ENCODE measurements around the gene OBSL1. TPM values are rescaled to one million over a fixed set of nuclear protein-coding genes. Genes with fewer than 3 reads are reported as not detected.

Gene OBSL1
- total and polyA plus RNA-seq, 2 of the 4 experiments (the other 2 are of a cell fraction): 21.5 to 51.2 TPM

DNA sequence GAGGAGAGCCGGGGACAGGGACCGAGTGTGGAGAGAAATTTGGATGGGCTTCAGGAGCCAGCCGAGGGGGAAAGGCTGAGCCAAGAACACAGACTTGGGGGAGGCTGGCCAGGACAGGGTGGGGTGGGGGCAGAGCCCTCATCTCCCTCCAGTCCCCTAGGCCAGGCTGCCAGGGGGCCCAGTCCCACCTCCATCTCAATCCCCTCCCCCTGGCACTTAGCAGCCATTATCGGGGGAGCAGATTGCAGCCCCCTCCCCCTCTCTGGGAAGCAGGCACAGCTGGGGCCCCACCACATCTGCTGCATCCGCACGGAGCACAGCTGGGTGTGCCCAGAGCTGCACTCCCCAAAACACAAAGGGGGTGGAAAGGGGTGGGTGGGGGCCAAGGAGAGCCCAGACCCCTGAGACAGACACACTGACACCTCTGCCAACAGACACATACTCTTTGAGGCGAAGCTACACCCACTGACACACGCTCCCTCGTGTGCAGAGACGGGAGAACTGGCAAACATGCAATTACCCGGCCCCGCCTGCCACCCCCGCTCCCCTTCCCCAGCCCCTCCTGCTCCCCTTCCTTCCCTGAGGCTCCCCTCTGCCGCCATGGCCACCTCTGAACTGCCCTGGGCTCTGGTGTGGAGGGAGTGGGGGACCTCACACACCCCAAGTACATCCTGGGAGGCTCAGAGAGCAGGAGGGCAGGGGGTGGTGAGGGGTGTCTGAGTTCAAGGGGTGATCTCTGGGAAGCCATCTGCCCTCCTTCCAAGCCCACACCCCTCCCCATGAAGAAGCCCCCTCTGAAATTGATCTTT is 62.2 kb downstream of the OBSL1 start:
- Histone ChIP-seq H3K14ac (replicated peaks; ENCODE audit: low read depth, low read length) (no peak overlapping the region), H2BK5ac (ENCODE audit: low read depth, low read length, poor library complexity, severe bottlenecking) (no peak overlapping the region), H2BK120ac (ENCODE audit: low read depth, low read length) (no peak overlapping the region), H3K4ac (ENCODE audit: low read depth, low read length) (no peak overlapping the region), H3K79me1 (ENCODE audit: low read depth in 1 of 2, low read length in 2 of 2) (no peaks in the 10 kb centered on the region), H3K36me3 (ENCODE audit: control insufficient read depth, insufficient read depth, low read length) (peaks cover 29% of the 10 kb centered on the region), H3K27ac (ENCODE audit: insufficient read depth, low read length) (no peak overlapping the region), H2AK5ac (ENCODE audit: low read depth, low read length) (no peak overlapping the region), H2BK20ac (ENCODE audit: low read depth, low read length) (no peak overlapping the region), H4K8ac (ENCODE audit: low read depth in 2 of 2, low read length in 2 of 2) (no peak overlapping the region), H2AK9ac (replicated peaks; ENCODE audit: low read depth, low read length, poor library complexity) (peak overlapping the region; percentile 85), H3K23ac (ENCODE audit: low read depth, low read length) (no peak overlapping the region), H4K20me1 (ENCODE audit: insufficient read depth, low read length) (no peaks in the 10 kb centered on the region), H3K4me1 (ENCODE audit: control insufficient read depth, insufficient read depth, low read length) (peaks cover 5% of the 10 kb centered on the region; the same call in 1 of the 2 replicates), H4K5ac (ENCODE audit: low read depth, low read length) (no peak overlapping the region), H2BK15ac (ENCODE audit: low read depth, low read length) (no peak overlapping the region), H2AFZ (replicated peaks; ENCODE audit: low read length, poor library complexity) (peak overlapping the region; percentile 75), H4K91ac (ENCODE audit: insufficient read depth, low read depth, low read length) (no peak overlapping the region), H3K4me3 (ENCODE audit: insufficient read depth, low read depth, low read length) (no peak overlapping the region), H3K9me1 (ENCODE audit: insufficient read depth, low read length) (no peaks in the 10 kb centered on the region), H3K56ac (ENCODE audit: extremely low read depth, insufficient read depth, low read length) (no peak overlapping the region), H3K4me2 (ENCODE audit: low read depth, low read length) (no peak overlapping the region; the same call in 1 of the 2 replicates), H3K18ac (ENCODE audit: low read depth, low read length) (no peak overlapping the region), H3K27me3 (ENCODE audit: control insufficient read depth, insufficient read depth, low read length) (peaks cover 38% of the 10 kb centered on the region), H3K9ac (ENCODE audit: low read depth, low read length) (no peak overlapping the region), H3K9me3 (ENCODE audit: control insufficient read depth, insufficient read depth, low read length) (no peaks in the 10 kb centered on the region)
- ATAC-seq (ENCODE audit: low read depth): peak; percentile 37
- ChIA-PET CTCF (interaction anchor here (1.0 to 2.0 kb wide), 8 partner anchors 10 to 106 kb away, joined by 3 to 28 read pairs (median 6); partner anchors contain the start of gene GMPPA), POLR2A (ENCODE audit: unreplicated experiment) (interaction anchor here (0.6 to 0.8 kb wide), 2 partner anchors 9 to 11 kb away, joined by 3 to 4 read pairs; partner anchors contain the start of gene GMPPA)
- BruUV-seq (replicated peaks): no TSS peak
- WGBS, 2 experiments (ENCODE audit: extremely low coverage in 2 of 2, insufficient read length in 1 of 2): 0% methylated on average over 1 of the region's 14 CpGs; no CpG with 5 or more reads in 1 of the 2 experiments
- dilution Hi-C loops (cut with HindIII; ENCODE audit: low sequenced_read_pairs, unreplicated experiment) (no loop called here), intact Hi-C loops (cut with micrococcal nuclease) (loop anchor here (1.0 kb wide), 1 partner anchor 21 kb away; no protein-coding TSS in a partner anchor), in situ Hi-C loops (cut with MboI; ENCODE audit: low sequenced_read_pairs) (no loop called here)
- TF ChIP-seq, protein P1, sequence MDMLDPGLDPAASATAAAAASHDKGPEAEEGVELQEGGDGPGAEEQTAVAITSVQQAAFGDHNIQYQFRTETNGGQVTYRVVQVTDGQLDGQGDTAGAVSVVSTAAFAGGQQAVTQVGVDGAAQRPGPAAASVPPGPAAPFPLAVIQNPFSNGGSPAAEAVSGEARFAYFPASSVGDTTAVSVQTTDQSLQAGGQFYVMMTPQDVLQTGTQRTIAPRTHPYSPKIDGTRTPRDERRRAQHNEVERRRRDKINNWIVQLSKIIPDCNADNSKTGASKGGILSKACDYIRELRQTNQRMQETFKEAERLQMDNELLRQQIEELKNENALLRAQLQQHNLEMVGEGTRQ (IDR thresholded peaks at IDR 0.05; ENCODE audit: low read depth, low read length): no peak
- TF ChIP-seq MAZ (IDR thresholded peaks at IDR 0.05; ENCODE audit: borderline replicate concordance, low read depth, low read length): no peak
- no peak for DNase-seq
